ENCODE results near the gene RIN2.

DNA sequence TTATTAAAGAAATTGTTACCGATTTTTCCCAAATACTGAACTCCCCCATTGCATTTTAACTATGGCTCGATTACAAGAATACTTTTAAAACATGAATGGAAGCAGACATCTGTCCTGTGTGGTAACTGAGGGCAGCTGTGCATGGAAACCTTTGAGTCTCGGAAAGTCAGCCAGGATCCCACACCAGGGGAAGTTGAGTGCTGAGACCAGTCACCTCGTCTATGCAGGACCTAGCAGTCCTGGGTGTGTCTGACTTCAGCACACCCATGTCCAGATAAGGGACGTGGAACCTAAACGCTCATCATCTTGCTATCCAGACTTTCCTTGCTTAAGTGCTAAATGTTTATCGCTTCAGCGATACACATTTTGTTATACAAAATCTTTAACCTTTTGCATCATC, 6.1 kb downstream of the RIN2 start:
- TF ChIP-seq POLR2A (IDR thresholded peaks at IDR 0.05) (no peak), CTCF (IDR thresholded peaks at IDR 0.05) (no peak)
